Adrenal gland (tissue), 5 donors: ENCODE results near the gene TPO.

Experiments
- POLR2A ChIP-seq, 2 donors: fragments of 450-650 bp; IDR thresholded peaks; one replicate each; pipeline ENCODE4 v1.6.1; 2017; ENCODE audit warnings: antibody characterized with exemption in 2 of 2, mild to moderate bottlenecking in 2 of 2, moderate library complexity in 1 of 2
- TF ChIP-seq, protein P1 (sequence below), 6 experiments: fragments of 450-650 bp in 4 of 6; fragments of 200-600 bp in 2 of 6; sonication (generic) in 1 of 6; IDR thresholded peaks; 1 replicate in 5 of 6; 2 replicates in 1 of 6; pipeline versions ENCODE4 v1.5.1 to v1.8.0; 2016 to 2021; ENCODE audit warnings: antibody characterized with exemption in 6 of 6, mild to moderate bottlenecking in 2 of 6, moderate library complexity in 1 of 6
- donor health status: DM: no; HTN: no; CAD: no.

DNA sequence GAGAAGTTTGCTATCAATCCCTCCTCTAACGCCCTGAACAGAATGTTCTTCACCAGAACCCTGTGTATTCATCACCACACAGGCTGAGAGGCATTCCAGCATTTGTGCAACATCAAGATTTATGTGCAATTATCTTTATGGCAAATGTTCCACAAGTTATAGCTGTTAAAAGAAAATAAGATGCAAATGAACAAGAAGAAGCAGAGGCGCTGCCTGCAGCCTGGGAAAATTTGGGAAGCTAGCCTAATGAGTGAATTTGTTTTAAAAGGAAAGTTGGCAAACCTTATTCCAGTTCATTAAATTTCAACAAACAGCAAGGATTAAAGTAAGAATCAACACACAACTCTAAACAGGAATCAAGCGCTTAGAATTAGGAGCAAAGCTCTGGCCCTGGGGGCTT lies 5.3 kb downstream of the TPO start:
- TF ChIP-seq, protein P1, sequence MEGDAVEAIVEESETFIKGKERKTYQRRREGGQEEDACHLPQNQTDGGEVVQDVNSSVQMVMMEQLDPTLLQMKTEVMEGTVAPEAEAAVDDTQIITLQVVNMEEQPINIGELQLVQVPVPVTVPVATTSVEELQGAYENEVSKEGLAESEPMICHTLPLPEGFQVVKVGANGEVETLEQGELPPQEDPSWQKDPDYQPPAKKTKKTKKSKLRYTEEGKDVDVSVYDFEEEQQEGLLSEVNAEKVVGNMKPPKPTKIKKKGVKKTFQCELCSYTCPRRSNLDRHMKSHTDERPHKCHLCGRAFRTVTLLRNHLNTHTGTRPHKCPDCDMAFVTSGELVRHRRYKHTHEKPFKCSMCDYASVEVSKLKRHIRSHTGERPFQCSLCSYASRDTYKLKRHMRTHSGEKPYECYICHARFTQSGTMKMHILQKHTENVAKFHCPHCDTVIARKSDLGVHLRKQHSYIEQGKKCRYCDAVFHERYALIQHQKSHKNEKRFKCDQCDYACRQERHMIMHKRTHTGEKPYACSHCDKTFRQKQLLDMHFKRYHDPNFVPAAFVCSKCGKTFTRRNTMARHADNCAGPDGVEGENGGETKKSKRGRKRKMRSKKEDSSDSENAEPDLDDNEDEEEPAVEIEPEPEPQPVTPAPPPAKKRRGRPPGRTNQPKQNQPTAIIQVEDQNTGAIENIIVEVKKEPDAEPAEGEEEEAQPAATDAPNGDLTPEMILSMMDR (IDR thresholded peaks at IDR 0.05), result no peak
- TF ChIP-seq POLR2A (IDR thresholded peaks at IDR 0.05), result no peak
